Measurements from ENCODE around the gene PDLIM7. TPM values are rescaled to one million over a fixed set of nuclear protein-coding genes. Genes with fewer than 3 reads are reported as not detected.
A peak's percentile ranks its signal among the peaks of the same experiment; 100 is the strongest.
"Not testable (repeated sequence)": the region's sequence is repeated elsewhere in the genome, so short reads cannot be mapped to it uniquely, and the experiment has no call there.

The PDLIM7 gene
- 7.8 TPM for total RNA-seq

- DNase-seq: peak; percentile 81
These were observed at the start of gene PDLIM7 for GRCh38 chr5:177497292-177498012. Gene PDLIM7 (minus strand): TSS chr5:177497604. CDS start chr5:177496512, 1,092 bp downstream.

- DNase-seq: peak; percentile 49
These were observed 48.9 kb upstream of the PDLIM7 start for GRCh38 chr5:177546258-177546741.

GRCh38 chr5:177545487-177546257, 48.3 kb upstream of the PDLIM7 start:
- DNase-seq: no peak

- DNase-seq: no peak
These were observed 45.5 kb upstream of the PDLIM7 start for GRCh38 chr5:177542816-177543465.

GRCh38 chr5:177540438-177540837, 43.0 kb upstream of the PDLIM7 start:
- DNase-seq: no peak

GRCh38 chr5:177539411-177539810, 42.0 kb upstream of the PDLIM7 start:
- no peak for DNase-seq

GRCh38 chr5:177538876-177539275, 41.5 kb upstream of the PDLIM7 start:
- no peak for DNase-seq

- DNase-seq: no peak
These were observed 40.3 kb upstream of the PDLIM7 start for GRCh38 chr5:177537389-177538361.

- DNase-seq: no peak
These were observed 39.0 kb upstream of the PDLIM7 start for GRCh38 chr5:177536386-177536785.

GRCh38 chr5:177535125-177535524, 37.7 kb upstream of the PDLIM7 start:
- no peak for DNase-seq

- not testable (repeated sequence) for DNase-seq
These were observed 37.0 kb upstream of the PDLIM7 start for GRCh38 chr5:177534433-177534832.

GRCh38 chr5:177531209-177531940, 34.0 kb upstream of the PDLIM7 start:
- DNase-seq: no peak

GRCh38 chr5:177530638-177531037, 33.2 kb upstream of the PDLIM7 start:
- DNase-seq: no peak

- no peak for DNase-seq
These were observed 32.1 kb upstream of the PDLIM7 start for GRCh38 chr5:177529247-177530203.

GRCh38 chr5:177528631-177529030, 31.2 kb upstream of the PDLIM7 start:
- DNase-seq: no peak

- no peak for DNase-seq
These were observed 30.2 kb upstream of the PDLIM7 start for GRCh38 chr5:177527595-177527994.

- no peak for DNase-seq
These were observed 29.4 kb upstream of the PDLIM7 start for GRCh38 chr5:177526791-177527190.

GRCh38 chr5:177526191-177526590, 28.8 kb upstream of the PDLIM7 start:
- DNase-seq: no peak

- DNase-seq: no peak
These were observed 27.7 kb upstream of the PDLIM7 start for GRCh38 chr5:177524941-177525655.
